Stimulated activated CD4-positive, alpha-beta T cell treated with anti-CD3 and anti-CD28 coated beads, Interleukin-4, amount 100 ng/mL, for 1 hour (primary cell): ENCODE data around the gene TNFSF18.

Source experiments
- DNase-seq: peaks from one replicate; pipeline ENCODE4 v3.0.0-alpha.2; 2020

Gene TNFSF18

DNA sequence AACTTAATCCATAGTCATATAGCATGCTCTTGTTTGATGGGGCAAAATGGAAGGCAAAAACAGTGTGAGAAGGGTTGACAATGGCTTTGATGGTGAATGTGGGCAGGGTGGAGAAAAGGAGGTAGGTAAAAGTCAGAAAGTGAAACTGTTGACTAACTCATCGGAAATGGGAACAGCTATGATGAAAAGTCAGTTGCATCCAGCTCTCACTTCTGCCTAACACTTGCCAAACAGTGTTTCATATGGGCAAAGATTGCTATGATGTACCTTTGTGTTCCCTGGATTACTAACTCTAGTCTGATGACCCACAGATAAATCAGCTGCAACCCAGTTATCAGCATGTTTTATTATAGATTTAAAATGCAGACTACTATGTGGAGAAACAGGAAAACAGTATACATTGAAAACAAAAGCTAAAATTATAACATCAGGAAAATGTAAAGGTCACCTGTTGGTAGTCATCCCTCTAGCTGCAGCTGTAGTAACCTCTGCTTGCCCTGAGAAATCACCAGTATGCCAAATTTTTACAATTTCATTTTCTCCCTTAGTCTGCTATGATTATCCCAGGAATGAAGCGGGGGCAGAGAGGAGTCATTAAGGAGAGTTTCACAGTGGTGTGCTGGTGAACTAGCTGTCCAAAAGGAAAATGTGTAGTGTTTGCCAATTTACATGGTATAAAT, 11.7 kb downstream of the TNFSF18 start:
- no peak for DNase-seq

GRCh38 chr1:173024543-173024942, 26.2 kb downstream of the TNFSF18 start:
- DNase-seq, result no peak

- DNase-seq, result no peak
Observed at GRCh38 chr1:173023343-173023742, 27.4 kb downstream of the TNFSF18 start.

- no peak for DNase-seq
Observed at GRCh38 chr1:173020138-173020750, 30.5 kb downstream of the TNFSF18 start.

DNA sequence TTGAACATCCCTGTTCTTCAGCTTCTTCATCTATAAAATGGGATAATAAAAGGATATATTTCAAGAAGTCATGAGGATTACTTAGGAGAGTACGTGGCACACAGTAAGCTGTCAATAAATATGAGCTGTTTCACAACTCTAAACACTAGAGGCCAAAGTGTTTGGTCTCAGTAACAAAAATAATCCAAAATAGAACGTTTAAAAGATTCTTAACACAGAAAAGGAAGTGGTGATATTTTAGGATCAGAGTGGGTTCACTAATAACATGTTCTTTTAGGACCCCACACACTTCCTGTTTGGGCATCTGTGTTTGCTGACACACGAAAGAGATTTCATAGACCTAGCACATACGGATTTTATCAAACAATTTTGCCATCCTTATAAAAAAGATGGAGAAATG, 32.9 kb downstream of the TNFSF18 start:
- no peak for DNase-seq

DNA sequence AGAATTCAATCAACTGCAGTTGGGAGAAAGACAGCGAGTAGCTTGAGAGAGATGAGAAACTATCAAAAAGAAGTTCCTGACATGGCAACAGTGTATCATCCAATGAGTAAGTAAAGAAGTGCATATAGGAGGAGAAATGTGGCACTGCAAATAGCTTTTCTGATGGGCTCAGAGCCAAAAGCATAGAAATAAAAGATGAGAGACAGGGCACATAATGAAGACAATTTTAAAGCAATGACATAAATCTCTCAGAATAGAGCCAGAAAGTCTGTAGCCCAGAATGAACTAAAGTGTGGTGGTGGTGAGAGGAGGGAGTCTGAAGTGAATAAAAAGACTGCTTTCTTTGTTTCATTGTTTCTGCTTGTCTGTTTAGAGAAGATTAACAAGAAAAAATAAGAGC, 34.3 kb downstream of the TNFSF18 start:
- no peak for DNase-seq

DNA sequence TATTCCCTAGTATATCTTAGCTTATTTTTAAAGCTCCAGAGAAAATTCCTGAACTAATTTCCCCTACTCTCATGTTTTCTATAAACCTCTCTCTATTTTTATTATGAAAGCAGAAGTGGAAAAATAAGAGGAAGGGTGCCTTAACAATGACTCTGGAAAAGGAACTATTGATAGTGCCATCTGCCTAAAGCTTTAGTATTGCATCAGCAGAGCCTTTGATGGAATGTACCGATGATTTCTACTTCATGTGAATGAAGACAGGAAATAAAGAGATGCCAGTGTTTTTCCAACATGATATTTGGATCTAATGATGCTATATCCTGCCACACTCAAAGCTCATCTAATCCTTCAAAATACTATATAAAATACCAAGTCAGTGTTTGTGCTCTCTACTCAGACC, 35.1 kb downstream of the TNFSF18 start:
- DNase-seq, result no peak

GRCh38 chr1:173014160-173014559, 36.6 kb downstream of the TNFSF18 start:
- no peak for DNase-seq

- no peak for DNase-seq
Observed at GRCh38 chr1:173012126-173012525, 38.6 kb downstream of the TNFSF18 start.

GRCh38 chr1:173009597-173009996, 41.1 kb downstream of the TNFSF18 start:
- DNase-seq, result no peak

DNA sequence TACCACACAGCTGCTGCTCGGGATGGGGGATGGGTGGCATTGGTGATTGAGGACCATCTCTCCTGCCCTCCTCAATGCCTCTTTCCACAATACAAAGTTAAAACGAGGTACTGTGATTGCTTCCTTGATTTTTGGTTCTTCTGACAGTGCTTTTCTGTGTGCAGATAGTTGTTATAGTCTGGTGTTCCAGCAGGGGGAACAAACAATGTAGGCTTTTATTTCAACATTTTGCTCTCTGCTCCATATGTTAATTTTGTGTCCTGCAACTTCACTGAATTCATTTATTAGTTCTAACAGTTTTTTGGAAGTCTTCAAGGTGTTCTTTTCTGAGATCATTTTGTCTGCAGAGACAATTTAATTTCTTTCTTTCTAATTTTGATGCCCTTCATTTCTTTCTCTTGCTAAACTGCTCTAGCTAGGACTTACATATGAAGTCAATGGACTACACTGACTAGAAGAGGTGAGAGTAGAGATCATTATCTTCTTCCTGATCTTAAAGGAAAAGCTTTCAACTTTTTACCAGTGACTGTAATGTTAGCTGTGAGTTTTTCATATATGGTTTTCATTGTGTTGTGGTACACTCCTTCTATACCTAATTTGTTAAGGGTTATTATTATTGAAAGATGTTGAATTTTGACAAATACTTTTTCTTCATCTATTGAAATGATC, 45.4 kb downstream of the TNFSF18 start:
- no peak for DNase-seq

GRCh38 chr1:173002891-173003838, 47.6 kb downstream of the TNFSF18 start:
- no peak for DNase-seq

DNA sequence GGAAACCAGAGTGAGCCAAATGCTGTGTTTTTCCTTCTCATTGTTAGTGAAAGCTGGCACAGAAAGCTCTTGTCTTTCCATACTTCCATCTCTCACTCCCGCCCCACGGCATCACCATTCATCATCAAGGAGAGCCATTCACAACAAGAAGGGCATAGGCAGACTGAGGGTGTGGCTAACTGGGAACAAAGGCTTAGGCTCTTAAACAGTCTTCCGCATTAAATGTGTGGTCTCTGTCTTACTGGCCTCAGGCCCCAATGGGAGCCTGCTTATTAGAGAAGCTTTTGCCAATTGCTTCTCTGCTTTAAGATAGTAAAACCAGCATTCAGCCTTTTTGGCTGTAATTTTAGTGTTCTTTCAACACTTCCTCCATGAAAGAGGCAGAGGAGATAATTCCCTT, 51.4 kb downstream of the TNFSF18 start:
- no peak for DNase-seq

DNA sequence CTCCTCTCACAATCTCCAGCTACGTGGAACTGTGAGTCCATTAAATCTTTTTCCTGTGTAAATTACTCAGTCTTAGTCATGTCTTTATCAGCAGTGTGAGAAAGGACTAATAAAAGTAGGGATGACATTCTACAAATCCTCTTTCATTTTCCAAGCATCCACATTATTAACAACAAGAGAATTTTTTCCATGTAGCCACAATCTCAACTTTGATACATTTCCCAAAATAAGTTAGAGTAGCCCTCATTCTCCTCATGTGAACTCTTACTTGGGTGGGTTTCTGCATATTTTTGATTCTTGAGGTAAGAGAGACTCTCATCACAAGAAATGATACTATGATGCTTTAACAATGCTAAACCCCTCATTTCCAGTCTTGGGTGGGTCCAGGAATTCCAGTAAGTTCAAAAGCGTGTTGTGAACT, 52.8 kb downstream of the TNFSF18 start:
- DNase-seq, result no peak

DNA sequence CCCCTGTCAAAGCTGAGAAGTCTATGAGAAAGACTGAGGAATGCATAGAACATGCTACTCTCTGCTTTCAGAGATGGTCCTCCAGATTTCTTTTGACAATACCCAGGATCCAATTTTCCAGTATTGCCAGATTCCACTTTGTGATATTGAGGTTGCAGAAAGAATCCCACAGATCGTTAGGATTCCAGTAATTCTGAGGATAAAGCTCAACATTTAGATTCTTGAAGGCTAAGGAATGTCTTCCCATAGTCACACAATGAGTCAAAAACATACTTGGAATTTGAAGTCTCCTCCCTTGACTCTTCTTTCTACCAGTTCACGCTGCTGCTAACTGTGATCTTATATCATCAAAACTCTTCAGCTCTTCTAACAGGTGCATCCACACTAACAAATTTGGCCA, 57.1 kb downstream of the TNFSF18 start:
- DNase-seq, result no peak

DNA sequence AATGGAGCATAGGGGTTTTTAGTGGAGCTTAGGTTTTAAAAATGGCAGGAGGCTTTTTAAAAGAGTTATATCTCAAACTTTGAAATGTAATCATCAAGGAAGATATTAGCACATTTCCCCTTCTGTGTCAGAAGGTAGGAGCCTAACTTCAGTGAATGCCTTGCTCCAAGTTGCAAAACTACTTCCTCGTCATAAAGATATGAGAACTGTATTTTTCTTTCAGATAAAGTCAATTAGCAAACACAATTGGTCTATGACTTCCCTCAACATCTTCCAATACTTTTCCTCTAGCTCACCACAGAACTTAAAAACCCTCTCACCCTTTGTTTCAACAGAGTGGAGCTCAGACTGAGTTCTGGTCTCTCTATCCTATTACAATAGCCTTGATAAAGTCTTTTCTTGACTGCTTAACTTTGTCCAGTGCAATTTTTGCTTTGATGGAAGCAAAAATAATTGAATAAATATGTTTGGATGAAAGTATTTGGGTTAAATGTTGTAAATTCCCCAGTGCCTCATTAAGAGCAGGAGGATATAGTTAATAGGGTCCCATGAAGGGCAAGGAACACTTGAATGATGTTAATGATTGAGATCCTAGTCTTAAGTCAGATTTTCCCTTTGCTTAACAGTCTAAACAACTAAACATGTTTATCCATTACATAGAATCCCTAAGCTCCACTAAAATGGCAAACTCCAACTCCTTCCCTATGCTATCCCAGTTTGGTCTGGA, 58.9 kb downstream of the TNFSF18 start:
- DNase-seq, result no peak

DNA sequence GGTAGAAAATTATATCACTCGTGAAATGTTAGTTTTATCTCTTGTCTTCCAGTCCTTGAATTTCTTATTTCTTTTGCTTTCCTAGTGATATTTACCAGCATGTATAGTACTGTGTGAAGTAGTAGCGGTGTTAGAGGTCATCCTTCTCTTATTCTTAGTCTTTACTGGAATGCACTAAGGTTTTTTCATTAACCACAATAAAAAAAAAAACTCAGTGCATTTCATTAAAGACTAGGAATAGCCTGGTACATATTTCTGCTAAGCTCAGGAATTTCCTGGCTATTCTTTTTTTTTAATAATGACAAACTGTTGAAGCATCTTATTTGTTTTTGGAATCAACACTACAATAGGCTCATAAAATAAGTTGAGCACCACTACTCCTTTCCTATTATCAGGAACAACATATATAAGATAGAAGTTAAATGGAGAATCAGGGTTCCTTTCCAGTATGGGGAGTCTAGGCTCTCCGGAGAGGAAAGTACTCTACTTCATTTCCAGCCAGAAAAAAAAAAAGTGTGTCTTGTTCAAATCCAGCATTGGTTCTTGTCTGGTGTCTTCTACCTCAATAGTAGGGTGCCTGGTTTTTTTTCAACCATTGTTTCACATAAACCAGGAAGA, 60.0 kb downstream of the TNFSF18 start:
- DNase-seq, result no peak
